Measurements from ENCODE around the gene SASH3.

The SASH3 gene

DNA sequence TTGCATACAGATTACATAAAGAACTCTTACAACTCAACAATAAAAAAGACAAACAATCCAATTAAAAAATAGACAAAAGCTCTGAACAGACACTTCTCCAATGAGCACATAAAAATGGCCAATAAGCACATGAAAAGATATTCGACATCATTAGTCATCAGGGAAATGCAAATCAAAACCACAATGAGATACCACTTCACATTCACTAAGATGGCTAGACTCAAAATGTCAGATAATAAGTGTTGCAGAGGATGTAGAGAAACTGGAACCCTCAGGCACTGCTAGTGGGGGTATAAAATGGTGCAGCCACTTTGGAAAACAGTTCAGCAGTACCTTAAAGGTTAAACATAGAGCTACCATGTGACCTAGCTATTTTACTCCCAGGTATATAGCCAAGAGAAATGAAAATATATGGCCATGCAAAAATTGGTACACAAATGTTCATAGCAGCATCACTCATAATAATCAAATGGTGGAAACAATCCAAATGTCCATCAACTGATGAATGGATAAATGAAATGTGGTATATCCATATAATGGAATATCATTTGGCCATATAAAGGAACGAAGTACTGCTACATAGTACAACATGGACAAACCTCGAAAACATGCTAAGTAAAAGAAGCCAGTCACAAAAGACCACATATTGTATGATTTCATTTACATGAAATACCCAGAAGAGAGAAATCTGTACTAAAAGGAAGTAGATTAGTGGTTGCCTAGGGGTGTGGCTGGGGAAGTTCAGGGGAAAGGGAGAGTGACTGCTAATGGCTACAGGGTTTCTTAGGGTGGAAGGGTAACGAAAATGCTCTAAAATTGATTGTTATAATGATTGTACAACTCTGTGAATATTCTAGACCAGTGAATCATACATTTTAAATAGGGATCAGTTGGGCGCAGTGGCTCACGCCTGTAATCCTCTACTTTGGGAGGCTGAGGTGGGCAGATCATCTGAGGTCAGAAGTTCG lies 29.4 kb downstream of the SASH3 start:
- DNase-seq (ENCODE audit: low read depth in 2 of 2) = no peak

DNA sequence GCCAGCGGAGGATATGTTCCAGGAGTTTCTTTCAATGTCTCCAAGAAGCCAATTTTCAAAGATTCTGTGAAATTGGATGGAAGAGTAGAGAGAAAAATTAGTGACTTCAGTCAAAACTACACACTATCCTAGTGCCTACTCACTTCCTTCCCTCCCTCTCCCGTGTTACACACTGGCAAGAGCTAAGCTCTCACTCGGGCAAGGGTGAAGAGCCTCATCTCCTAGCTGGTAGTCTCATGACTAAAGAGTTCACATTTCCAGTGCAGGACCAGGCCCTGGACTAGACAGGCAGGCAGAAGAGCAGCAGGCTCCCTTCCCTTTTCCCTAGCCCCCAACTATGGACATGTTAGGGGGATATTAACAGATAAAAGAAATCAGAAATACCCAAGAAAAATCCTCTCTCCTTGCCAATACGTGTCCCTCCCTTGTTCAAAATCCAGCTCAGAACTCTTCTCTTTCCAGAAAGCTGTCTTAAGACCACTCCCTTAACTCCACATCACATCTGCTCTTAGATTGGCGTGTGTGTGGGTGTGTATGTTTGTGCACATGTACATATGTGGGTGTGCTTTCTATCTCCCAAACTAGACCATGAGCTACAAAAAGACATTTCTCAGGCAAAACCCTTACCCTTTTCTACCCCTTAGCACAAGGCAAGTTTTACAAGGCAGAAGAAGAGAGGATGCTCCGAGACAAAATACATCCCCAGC lies 34.1 kb downstream of the SASH3 start:
- DNase-seq (ENCODE audit: low read depth in 2 of 2) = no peak

DNA sequence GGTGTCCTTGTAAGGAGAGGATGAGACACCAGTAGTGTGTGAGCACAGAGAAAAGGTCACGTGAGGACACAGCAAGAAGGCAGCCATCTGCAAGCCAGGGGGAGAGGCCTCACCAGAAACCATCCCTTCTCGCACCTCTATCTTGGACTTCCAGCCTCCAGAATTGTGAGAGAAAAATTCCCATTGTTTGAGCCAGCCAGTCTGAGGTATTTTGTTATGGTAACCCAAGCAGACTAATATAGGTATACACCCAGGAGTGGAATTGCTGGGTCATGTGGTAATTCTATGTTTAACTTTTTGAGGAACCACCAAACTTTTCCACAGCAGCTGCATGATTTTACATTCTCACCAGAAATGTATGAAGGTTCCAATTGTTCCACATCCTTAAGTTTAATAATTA lies 38.4 kb downstream of the SASH3 start:
- DNase-seq (ENCODE audit: low read depth in 2 of 2) = no peak

DNA sequence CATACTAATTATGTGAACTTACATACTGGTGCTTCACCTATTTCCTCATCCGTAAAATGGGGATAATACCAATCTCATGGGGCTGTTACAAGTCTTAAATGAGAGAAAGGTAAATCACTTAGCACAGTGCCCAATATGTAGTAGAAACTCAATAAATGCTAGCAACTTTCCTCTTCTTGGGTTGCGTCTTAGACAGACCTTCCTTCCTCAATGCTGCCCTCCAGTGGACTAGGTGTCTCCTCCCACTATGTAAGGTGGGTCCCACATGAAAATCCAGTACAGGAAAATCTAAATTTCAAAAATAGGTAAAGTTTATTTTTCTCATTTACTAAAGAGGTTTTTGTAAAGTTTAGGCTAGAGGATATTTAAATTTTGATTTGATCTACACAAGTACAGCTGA lies 43.4 kb downstream of the SASH3 start:
- no peak for DNase-seq (ENCODE audit: low read depth in 2 of 2)

DNA sequence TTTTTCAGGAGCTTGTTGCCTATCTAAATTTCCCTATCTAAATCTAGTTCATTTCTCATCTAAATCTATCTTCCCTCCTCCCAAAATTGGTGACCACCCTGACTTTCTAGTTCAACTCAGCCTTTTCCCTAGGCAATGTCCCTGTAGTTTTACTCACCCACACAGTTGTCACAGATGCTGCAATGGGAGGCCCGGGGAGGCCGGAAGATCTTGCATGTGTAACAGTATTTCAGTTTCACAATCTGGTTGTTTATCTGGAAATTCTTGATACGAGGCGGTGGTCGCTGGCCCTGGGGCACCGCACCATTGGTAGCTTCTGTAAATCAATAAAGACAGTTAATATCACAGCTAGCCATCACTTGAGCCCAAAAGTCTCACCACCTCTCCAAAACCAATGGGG lies 43.8 kb downstream of the SASH3 start:
- DNase-seq (ENCODE audit: low read depth in 2 of 2) = no peak

DNA sequence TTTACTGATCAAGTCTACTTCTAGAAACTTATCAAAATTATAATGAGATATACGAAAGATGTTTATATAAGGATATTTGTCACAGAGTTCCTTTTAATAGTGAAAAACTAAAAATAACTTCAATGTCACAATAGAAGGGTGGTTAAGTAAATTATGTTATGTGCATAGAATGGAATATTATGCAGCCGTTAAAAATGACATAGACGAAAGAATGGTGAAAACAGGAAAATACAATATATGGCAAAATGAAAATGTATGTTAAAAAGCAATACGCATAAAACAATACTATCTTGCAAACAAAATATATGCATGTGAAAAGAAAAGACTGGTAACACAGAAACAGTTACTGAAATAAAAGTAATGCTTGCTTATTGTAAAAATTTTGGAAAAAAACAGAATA lies 44.9 kb downstream of the SASH3 start:
- no peak for DNase-seq (ENCODE audit: low read depth in 2 of 2)

DNA sequence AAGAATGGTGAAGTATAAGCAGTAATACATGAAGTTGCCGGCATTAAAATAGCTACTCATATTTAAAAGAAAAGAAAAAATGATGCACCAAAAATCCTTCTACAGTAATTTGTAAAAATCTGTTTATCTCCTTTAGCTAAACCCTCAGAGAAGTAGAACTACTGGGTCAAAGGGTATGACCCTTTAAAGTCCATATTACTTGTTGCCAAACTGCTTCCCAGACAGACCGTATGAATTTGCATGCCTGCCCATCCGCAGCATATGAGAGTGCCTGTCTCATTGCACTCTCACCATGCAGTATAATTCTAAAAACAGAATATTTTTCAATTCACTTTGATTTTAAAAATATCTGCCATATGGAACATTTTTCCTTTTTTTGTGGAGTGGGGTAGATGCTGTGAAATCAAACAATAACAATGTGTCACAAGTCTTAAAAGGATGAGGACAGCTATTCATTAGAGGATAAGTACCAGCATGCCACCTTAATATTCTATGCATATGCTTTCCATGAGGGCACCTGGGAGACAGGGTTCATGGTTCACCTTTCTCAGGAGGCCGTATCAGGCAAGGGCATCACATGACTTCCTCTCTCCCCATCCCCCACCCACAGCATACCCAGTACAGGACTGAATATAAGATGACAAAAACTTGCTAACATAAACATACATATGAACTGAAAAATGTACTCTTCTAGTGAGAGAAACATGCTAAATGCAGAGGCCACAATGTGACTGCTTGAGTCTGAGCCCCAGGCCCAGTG lies 46.2 kb downstream of the SASH3 start:
- no peak for DNase-seq (ENCODE audit: low read depth in 2 of 2)

DNA sequence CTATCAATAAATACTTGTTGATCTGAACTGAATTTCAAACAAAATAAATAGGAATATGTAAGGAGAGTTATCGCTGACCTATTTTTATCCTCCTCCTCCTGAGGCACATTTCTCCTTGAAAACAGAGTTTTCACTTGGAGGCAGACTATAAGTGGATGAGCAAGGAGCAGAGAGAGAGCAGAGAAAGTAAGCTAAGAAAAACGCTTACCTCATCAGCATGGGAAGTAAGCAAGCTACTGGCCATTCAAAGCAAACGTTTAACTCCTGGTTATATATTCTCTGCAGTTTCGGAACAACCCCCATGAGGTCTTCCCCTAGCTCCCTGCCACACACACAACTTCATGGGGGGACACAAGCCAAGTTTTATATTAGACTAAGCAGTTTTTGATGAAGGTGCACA lies 50.7 kb downstream of the SASH3 start:
- no peak for DNase-seq (ENCODE audit: low read depth in 2 of 2)

DNA sequence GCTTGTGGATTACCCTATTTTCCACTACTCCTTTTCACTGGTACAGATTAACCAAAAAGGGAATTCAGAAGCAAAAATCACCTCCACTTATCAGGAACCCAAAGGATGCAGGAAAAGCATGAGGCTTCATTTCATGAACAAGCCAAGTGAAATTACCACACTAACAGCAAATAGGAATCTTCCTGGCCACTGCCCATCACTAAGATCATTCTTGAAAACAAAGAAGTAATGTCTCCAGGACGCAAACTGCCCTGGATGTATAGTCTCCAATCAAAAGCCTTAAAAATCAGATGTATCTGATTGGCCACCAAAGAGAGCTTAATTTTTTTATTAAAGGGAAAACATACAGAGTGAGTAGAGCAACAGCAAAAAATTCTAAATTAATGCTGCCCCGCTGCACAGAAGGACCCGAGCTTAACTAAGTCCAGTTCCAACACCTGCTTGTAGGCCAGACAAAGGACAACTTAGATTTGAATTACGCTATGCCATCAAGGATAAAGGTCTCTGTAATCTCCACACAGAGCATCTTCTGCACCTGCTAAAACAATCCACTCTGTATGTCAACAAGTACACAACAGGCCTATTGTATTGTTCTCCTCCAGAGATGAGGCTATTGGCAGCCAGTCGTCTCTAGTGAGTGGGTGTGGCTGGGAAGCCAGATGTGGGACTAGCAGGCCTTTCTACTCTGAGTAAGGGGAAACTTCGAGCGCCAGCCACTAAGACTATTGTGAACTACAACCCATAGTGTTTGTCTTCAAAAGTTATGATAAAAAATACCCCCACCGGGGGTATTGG lies 51.5 kb downstream of the SASH3 start:
- no peak for DNase-seq (ENCODE audit: low read depth in 2 of 2)

DNA sequence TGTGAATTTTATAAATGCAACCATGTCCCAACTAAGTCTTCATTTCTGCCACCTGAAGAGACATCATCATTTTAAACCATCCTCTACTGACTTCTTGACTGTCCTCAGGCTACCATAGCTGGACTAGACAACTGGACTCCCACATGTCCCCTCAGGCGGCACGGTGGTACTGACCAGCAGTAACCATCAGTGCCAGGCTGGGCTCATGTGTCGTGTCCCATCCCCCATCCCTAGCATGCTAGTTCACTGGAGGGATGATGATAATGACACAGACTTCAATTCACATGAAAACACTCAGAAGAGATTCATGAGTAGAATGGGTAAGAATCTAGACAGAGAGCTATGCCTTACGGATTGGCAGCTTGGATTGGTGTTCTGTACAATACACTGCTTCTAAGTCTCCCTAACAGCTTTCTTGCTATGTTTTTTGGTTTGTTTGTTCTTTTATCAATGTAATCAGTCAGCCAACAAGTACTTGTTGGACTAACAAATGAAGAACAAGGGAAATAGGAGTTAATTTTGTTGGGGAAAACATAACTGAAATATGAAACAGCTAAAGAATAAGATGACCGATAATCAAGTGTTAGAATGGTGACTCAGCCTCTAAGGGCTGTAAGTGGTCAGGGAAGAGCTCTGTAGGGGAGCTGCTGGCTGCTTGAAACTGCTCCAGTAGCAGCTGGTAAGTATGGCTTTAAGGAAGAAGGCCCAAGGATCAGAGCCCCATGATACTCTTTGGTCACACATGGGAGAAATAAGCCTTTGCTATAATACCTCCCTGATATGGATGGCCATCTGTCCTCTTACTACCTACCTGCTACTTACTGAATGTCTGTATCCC lies 53.6 kb downstream of the SASH3 start:
- no peak for DNase-seq (ENCODE audit: low read depth in 2 of 2)

DNA sequence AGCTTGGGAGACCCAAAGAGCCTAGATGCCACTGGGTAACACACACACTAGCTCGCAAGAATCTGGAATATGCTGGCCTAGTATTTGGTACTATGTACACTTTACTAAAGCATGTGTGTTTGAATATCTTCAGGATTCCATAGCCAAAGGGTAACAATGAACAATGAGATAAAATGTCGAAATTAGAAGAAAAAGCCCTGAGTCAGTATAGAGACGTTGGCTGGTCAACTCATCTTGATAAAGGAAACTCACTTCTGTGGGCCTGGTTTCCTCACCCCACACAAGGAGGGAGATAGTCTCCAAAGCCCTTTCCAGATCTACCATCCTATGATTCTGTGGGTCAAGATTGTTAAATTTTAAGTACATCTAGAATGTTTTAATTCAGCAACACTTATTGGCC lies 57.1 kb downstream of the SASH3 start:
- DNase-seq (ENCODE audit: low read depth in 2 of 2) = no peak

DNA sequence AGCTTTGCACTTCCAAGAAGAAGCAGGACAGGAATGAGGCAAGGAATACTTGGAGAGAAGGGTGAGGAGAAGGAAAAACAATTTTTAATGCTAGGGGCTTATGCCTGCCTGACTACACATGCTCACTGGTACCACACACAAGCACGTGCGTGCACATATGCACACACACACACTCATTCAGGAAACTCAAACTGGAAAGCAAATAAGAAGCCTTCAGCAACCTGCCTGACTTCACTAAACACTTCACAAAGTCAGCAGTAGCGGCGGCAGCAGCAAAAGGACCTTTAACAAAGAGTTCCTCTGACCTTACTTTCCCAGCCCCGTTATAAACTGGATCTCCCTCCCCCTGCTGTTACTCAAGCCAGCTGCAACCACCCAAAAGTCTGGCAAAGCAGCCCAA lies 60.6 kb downstream of the SASH3 start:
- DNase-seq (ENCODE audit: low read depth in 2 of 2) = no peak

DNA sequence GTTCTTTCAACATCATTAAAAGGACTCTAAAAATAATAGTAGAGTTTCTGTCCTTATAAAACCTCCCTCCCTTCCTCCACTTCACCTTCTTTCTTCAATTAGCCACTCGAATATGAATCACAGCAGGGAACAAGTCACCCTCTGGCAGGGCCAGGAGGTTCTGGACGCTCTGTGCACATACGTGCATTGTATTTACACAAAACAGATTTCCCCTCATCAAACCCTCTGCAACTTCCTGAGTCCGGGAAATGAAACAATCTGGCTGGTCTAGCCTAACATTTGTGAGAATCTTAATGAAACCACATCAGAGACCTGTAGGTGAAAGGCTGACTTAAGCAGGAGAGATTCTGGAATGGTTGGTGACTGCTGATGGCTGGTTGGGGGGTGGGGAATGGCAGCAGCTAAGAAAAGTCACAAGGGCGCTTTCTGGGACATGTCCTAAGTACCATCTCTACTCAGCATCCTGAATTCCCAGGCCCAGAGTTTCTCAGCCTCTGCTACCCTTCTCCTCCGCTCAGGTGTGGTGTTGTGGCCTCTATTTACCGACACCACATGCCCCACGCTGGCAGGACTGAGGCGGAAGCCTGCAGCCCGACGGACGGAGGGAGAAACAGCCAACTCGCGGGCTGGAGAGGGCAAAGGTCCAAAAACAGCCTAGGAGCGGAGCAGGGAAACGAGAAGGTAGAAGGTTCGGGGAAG lies 62.9 kb downstream of the SASH3 start:
- DNase-seq (ENCODE audit: low read depth in 2 of 2) = no peak

DNA sequence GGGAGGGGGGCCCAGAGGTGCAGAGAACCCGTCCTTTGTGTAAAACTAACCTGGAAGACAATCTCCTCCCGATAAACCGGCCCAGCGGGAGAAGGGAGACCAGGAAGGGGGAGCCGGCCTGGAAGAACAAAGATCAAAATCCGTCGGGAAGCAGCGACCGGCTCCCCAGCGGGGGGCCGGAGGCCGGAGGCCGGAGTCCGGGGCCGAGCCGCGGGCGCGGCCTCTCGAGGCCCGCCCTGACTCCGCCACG lies 63.4 kb downstream of the SASH3 start:
- no peak for DNase-seq (ENCODE audit: low read depth in 2 of 2)

DNA sequence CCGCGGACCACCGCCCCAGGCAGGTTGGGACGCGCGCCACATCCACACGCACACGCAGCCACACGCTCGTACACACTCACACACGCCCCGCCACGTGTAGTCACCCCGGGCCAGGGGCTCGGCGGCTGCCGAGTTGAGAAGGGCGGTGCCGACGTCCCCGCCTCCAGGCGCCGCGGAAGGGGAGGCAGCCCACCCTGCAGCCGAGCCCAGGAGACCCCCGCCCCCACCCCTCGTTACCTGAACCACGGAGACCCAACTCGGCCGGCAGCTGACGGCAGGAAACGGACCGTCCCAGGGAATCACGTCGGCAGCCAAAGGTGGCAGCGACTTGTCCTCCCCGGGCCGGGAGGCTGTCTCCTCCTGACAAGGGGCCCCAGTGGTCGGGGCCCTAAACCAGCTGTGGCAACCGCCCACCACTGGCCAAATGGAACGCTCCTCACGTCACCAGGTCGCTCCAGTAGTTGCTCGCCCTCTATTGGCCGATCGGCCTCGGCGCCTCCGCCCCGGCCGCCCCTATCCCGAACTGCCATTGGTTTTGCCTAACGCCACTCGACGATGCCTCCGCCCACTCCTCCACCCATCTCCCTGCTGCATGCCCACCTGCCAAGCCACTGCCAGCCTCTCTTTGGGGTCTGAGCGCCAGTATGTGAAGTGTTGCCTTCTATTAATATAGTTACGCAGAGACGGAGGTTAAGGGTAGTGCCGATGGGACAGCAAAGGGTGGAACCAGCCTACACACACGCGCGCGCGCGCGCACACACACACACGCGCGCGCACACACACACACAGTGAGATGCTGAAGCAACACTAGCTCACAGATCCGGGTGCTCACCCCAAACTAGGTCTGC lies 63.9 kb downstream of the SASH3 start, which contains the start of gene ZDHHC9:
ZDHHC9 (minus strand) TSS at position 428 of the 848 bp plus-strand sequence. CDS start 1,941 bp downstream, outside the sequence.
- DNase-seq (ENCODE audit: low read depth in 2 of 2) = peak; percentile 74 to 81

All from stimulated activated CD8-positive, alpha-beta memory T cell treated with anti-CD3 and anti-CD28 coated beads, Interleukin-15, amount 100 ng/mL, for 48 hours (primary cell).